Measurements from ENCODE around the gene PDE8A. TPM values are rescaled to one million over a fixed set of nuclear protein-coding genes. Genes with fewer than 3 reads are reported as not detected.

Gene PDE8A
- total RNA-seq, 4 donors from 2014 or later: 69.0 to 109 (median 89.5) TPM

DNA sequence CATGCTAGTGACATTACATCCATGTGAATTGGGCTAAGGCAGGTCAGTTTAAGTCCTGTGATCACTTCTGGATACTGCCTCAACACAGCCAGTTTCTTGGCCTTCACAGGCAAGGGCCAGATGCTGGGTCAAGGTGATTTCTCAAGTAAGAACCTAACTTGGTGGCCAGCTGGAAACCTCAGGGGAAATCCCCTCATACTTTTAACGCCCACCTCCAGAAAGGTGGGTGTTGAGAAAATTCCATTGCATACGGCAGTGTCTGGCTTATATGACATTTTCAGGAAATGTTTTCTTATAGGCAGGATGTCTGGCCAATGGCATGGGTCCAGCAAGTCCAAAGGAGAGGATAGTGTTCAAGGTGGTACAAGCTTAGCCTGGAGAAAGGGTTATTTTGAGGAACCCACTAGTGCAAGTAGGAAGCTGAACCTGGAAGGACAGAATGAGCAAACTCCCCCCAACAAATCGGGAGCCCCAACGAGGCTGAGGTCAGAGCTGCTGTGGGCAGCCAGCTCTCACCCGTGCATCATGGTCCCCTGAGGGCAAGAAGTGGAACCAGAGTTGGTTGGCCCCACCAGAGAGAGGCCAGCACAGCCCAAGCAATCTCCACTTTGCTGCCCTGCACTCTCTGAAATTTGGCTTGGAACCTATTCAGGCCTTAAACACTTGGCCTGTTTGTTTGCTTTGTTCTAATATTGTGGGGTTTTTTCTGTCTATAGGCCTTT, 135.4 kb downstream of the PDE8A start:
- H3K36me3 ChIP-seq: peaks cover 0 to 67% (median 0%) of the 10 kb centered on the region in 3 donors
- DNase-seq: no peak
- H3K27ac ChIP-seq: no peak overlapping the region
- TF ChIP-seq POLR2A (IDR thresholded peaks at IDR 0.05): no peak
- TF ChIP-seq, protein P1, sequence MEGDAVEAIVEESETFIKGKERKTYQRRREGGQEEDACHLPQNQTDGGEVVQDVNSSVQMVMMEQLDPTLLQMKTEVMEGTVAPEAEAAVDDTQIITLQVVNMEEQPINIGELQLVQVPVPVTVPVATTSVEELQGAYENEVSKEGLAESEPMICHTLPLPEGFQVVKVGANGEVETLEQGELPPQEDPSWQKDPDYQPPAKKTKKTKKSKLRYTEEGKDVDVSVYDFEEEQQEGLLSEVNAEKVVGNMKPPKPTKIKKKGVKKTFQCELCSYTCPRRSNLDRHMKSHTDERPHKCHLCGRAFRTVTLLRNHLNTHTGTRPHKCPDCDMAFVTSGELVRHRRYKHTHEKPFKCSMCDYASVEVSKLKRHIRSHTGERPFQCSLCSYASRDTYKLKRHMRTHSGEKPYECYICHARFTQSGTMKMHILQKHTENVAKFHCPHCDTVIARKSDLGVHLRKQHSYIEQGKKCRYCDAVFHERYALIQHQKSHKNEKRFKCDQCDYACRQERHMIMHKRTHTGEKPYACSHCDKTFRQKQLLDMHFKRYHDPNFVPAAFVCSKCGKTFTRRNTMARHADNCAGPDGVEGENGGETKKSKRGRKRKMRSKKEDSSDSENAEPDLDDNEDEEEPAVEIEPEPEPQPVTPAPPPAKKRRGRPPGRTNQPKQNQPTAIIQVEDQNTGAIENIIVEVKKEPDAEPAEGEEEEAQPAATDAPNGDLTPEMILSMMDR (IDR thresholded peaks at IDR 0.05): no peak
- no peaks in the 10 kb centered on the region for H3K27me3 ChIP-seq
- H3K9me3 ChIP-seq: no peaks in the 10 kb centered on the region
- H3K4me3 ChIP-seq: no peak overlapping the region
- no peaks in the 10 kb centered on the region for H3K4me1 ChIP-seq

DNA sequence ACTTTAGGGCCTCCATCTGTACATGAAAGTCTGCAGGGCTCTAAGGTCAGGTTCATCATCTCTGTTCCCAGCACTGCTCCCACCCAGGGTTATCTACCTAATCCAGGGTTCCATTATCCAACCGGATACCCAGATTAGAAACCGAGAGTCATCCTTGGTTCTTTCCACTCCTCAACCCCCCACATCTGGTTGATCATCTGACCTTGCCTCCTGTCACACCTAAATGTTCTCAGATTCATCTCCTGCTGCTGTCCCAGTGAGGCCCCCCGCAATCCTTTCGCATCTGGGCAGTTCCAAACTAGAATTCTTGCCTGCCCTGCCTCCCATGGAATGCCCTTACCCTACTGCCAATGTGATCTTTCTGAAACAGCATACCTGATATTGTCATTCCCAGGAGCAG, 136.5 kb downstream of the PDE8A start:
- H3K9me3 ChIP-seq: no peaks in the 10 kb centered on the region
- TF ChIP-seq, protein P1 (IDR thresholded peaks at IDR 0.05): no peak
- TF ChIP-seq POLR2A (IDR thresholded peaks at IDR 0.05): no peak
- H3K27me3 ChIP-seq: no peaks in the 10 kb centered on the region
- H3K4me3 ChIP-seq: no peak overlapping the region
- no peak overlapping the region for H3K27ac ChIP-seq
- H3K4me1 ChIP-seq: no peaks in the 10 kb centered on the region
- no peak for DNase-seq
- peaks cover 0 to 68% (median 0%) of the 10 kb centered on the region in 3 donors for H3K36me3 ChIP-seq

DNA sequence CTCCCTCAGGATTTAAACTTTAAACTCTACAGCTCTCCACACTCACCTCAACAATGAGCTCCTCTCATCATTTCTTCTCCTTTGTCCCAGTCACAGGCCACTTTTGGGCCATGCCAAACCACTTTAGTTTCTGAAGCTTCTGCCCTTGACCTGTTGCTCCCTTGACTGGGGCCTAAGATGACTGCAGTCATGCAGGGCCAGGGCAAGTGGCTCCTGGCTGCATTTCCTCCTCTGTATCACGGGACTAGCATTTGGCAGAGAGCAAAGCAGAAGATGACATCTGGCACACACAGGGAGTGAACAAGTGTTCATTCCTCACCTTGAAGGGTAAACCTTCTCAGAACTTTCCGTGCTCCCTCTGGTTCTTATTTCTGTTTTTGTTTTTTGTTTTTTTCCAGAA, 136.9 kb downstream of the PDE8A start:
- Histone ChIP-seq H3K27ac (no peak overlapping the region), H3K4me1 (no peaks in the 10 kb centered on the region), H3K36me3 (peaks cover 0 to 68% (median 0%) of the 10 kb centered on the region in 3 donors), H3K9me3 (no peaks in the 10 kb centered on the region), H3K4me3 (no peak overlapping the region), H3K27me3 (no peaks in the 10 kb centered on the region)
- no peak for DNase-seq
- TF ChIP-seq, protein P1 (IDR thresholded peaks at IDR 0.05): no peak
- no peak for TF ChIP-seq POLR2A (IDR thresholded peaks at IDR 0.05)

DNA sequence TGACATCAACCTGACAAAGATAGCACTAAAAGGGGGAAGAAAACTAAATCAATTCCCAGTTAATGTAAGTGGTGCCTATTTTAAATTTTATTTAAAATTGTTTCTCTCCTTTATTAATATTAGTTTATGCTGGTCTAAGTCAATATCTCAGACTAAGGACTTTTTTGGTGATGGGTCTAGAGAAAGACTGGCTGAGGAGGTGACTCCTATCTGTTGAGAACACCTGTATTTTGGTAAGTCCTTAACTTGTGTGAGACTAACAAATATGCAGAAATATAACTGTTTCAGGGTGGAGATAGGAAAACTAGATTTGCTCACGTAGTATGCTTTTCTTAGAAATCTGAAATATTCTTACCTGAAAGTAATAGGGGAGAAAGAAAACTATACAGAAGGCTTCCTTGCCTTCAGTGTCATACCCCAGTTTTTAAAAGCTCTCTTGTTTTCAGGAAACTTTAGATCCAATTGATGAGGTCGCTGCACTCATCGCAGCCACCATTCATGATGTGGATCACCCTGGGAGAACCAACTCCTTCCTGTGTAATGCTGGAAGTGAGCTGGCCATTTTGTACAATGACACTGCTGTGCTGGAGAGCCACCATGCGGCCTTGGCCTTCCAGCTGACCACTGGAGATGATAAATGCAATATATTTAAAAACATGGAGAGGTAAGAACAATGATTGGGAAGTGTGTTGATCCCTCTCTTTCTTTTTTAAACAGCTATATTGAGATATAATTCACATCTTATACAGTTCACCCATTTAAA, 138.9 kb downstream of the PDE8A start:
- H3K36me3 ChIP-seq: peaks cover 0 to 68% (median 0%) of the 10 kb centered on the region in 3 donors
- TF ChIP-seq, protein P1 (IDR thresholded peaks at IDR 0.05): no peak
- no peak for TF ChIP-seq POLR2A (IDR thresholded peaks at IDR 0.05)
- no peaks in the 10 kb centered on the region for H3K4me1 ChIP-seq
- no peak for DNase-seq
- no peaks in the 10 kb centered on the region for H3K27me3 ChIP-seq
- no peak overlapping the region for H3K4me3 ChIP-seq
- no peak overlapping the region for H3K27ac ChIP-seq
- H3K9me3 ChIP-seq: no peaks in the 10 kb centered on the region

DNA sequence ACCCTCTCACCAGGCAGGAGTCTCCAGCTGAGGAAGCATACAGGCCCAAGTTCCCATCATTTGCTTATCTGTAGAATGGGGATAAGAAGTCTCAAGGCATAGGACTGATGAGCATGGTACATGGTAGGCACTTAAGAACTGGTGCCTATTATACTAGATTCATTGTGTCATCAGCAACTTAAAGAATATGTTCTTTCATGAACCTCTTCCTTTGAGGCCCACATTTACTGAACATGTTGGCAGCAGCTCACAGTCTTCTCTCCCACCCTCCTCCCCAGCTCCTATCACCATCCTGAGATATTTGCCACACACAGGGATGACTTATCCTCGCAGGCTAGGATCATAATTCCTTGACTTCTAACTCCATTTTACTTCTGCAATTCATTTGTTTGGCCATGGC, 142.5 kb downstream of the PDE8A start:
- DNase-seq: no peak
- Histone ChIP-seq H3K9me3 (no peaks in the 10 kb centered on the region), H3K36me3 (peaks cover 0 to 64% (median 0%) of the 10 kb centered on the region in 3 donors), H3K27ac (no peak overlapping the region), H3K4me1 (no peaks in the 10 kb centered on the region), H3K4me3 (no peak overlapping the region), H3K27me3 (no peaks in the 10 kb centered on the region)
- TF ChIP-seq POLR2A (IDR thresholded peaks at IDR 0.05): no peak
- TF ChIP-seq, protein P1 (IDR thresholded peaks at IDR 0.05): no peak
